Neuronal stem cell (in vitro differentiated cells): ENCODE measurements around the gene SMPD3.

Source experiments
- DNase-seq: peaks from one replicate; pipeline ENCODE4 v3.0.0-alpha.2; 2013; ENCODE audit warnings: low spot score
- H2AFZ ChIP-seq: one replicate; pipeline ENCODE4 v1.6.1; 2013; ENCODE audit warnings: mild to moderate bottlenecking, low read length, inconsistent platforms
- H2AK5ac ChIP-seq: 2 replicates; pipeline ENCODE4 v1.6.1; 2013; ENCODE audit warnings: low read depth, mild to moderate bottlenecking, inconsistent platforms, low read length, moderate library complexity, mixed read lengths
- H2BK120ac ChIP-seq: 2 replicates; pipeline ENCODE4 v1.6.1; 2013; ENCODE audit warnings: low read depth, mild to moderate bottlenecking, inconsistent platforms, low read length, moderate library complexity, mixed read lengths
- H2BK12ac ChIP-seq: one replicate; pipeline ENCODE4 v1.6.1; 2013; ENCODE audit warnings: low read length, inconsistent platforms
- H2BK15ac ChIP-seq: 2 replicates; pipeline ENCODE4 v1.6.1; 2013; ENCODE audit warnings: mild to moderate bottlenecking, low read length, inconsistent platforms, mixed read lengths
- H2BK5ac ChIP-seq: one replicate; pipeline ENCODE4 v1.6.1; 2013; ENCODE audit warnings: inconsistent platforms, mild to moderate bottlenecking, low read length, moderate library complexity
- H3K14ac ChIP-seq: one replicate; pipeline ENCODE4 v1.6.1; 2013; ENCODE audit warnings: low read length, inconsistent platforms
- H3K18ac ChIP-seq: 2 replicates; pipeline ENCODE4 v1.6.1; 2013; ENCODE audit warnings: low read length, inconsistent platforms
- H3K23ac ChIP-seq: 2 replicates; pipeline ENCODE4 v1.6.1; 2013; ENCODE audit warnings: low read depth, mild to moderate bottlenecking, mixed read lengths, low read length, inconsistent platforms; ENCODE audit not compliant: poor library complexity
- H3K27ac ChIP-seq: replicated peaks from 3 replicates; pipeline ENCODE4 v1.5.1; 2013; ENCODE audit warnings: low read length, inconsistent platforms
- H3K27me3 ChIP-seq, 3 experiments: 2 replicates each; pipeline ENCODE4 v1.6.1; 2013; ENCODE audit warnings: low read length in 3 of 3, mild to moderate bottlenecking in 2 of 3, inconsistent platforms in 1 of 3, low read depth in 1 of 3, mixed read lengths in 1 of 3, moderate library complexity in 1 of 3; ENCODE audit not compliant: control insufficient read depth in 3 of 3, insufficient read depth in 3 of 3
- H3K36me3 ChIP-seq, 2 donors: replicated peaks in 1 of 2; 2 replicates each; pipeline ENCODE4 v1.6.1; 2013; ENCODE audit warnings: low read length in 2 of 2; ENCODE audit not compliant: control insufficient read depth in 2 of 2, insufficient read depth in 2 of 2
- H3K4ac ChIP-seq: 2 replicates; pipeline ENCODE4 v1.6.1; 2013; ENCODE audit warnings: inconsistent platforms, mild to moderate bottlenecking, low read length, moderate library complexity
- H3K4me1 ChIP-seq, 2 donors: 1 replicate in 1 of 2; 2 replicates in 1 of 2; pipeline ENCODE4 v1.6.1; 2013; ENCODE audit warnings: low read length in 2 of 2, low read depth in 1 of 2; ENCODE audit not compliant: control insufficient read depth in 2 of 2, insufficient read depth in 1 of 2
- H3K4me2 ChIP-seq: one replicate; pipeline ENCODE4 v1.6.1; 2013; ENCODE audit warnings: mild to moderate bottlenecking, low read length, inconsistent platforms; ENCODE audit not compliant: insufficient read depth, poor library complexity, severe bottlenecking
- H3K4me3 ChIP-seq, 2 donors: 2 replicates each; pipeline ENCODE4 v1.5.1; 2013; ENCODE audit warnings: low read length in 2 of 2, mild to moderate bottlenecking in 2 of 2, inconsistent platforms in 1 of 2, moderate library complexity in 1 of 2
- H3K79me1 ChIP-seq: one replicate; pipeline ENCODE4 v1.6.1; 2013; ENCODE audit warnings: low read depth, mild to moderate bottlenecking, inconsistent platforms, low read length, moderate library complexity
- H3K9ac ChIP-seq: one replicate; pipeline ENCODE4 v1.6.1; 2013; ENCODE audit warnings: mild to moderate bottlenecking, low read depth, low read length, inconsistent platforms; ENCODE audit not compliant: poor library complexity
- H3K9me3 ChIP-seq, 2 donors: replicated peaks in 1 of 2; 2 replicates each; pipeline versions ENCODE3 to v1.6.1; 2013; ENCODE audit warnings: low read length in 2 of 2, mild to moderate bottlenecking in 2 of 2, inconsistent platforms in 1 of 2, low read depth in 1 of 2, mixed read lengths in 1 of 2, moderate library complexity in 1 of 2; ENCODE audit not compliant: control insufficient read depth in 2 of 2, insufficient read depth in 1 of 2
- H4K8ac ChIP-seq: one replicate; pipeline ENCODE4 v1.6.1; 2013; ENCODE audit warnings: low read depth, mild to moderate bottlenecking, inconsistent platforms, low read length, moderate library complexity
- H4K91ac ChIP-seq: one replicate; pipeline ENCODE4 v1.6.1; 2013; ENCODE audit warnings: low read length, low read depth, mild to moderate bottlenecking, inconsistent platforms; ENCODE audit not compliant: poor library complexity
- WGBS, 2 donors: extraction: QIAGEN DNeasy Blood & Tissue Kit; methylation state at CpG; one replicate each; pipeline ENCODE4 v1.1.7; 2013; ENCODE audit warnings: missing lambda C conversion rate in 2 of 2, mixed read lengths in 1 of 2; ENCODE audit not compliant: insufficient read length in 2 of 2, insufficient replicate concordance in 1 of 2; ENCODE audit errors: extremely low coverage in 2 of 2; 5-methylcytosine and 5-hydroxymethylcytosine counted together

SMPD3 gene

DNA sequence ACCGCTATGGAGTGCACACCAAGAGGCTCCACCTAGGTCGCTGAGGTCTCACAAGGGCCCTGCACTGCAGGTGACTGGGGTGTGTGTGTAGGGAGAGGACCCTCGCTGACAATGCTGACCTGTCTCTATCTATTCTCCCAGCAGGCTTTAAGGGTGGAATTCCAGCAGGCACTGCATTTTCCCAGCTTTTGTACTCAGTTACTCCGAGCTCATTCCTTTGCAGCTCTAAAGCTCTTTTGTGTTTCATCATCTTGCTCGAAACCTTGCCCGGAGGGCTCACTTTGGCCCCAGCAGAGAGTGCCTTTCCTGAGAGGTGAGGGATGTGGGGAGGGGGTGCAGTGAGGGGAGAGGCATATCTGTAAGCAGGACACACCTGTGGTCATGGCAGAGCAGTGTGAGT is 39.3 kb downstream of the SMPD3 start:
- Histone ChIP-seq H3K36me3 (no peaks in the 10 kb centered on the region), H3K18ac (peak overlapping the region; percentile 27), H4K8ac (no peak overlapping the region), H3K9me3 (no peaks in the 10 kb centered on the region), H2BK12ac (no peak overlapping the region), H2AK5ac (no peak overlapping the region), H2BK5ac (no peak overlapping the region), H2BK15ac (no peak overlapping the region), H3K14ac (no peak overlapping the region), H3K79me1 (no peaks in the 10 kb centered on the region), H3K4me3 (no peak overlapping the region), H2BK120ac (no peak overlapping the region), H3K9ac (no peak overlapping the region), H4K91ac (no peak overlapping the region), H3K4me1 (peaks cover 6 to 16% of the 10 kb centered on the region in 2 donors), H3K27ac (peak overlapping the region; percentile 5), H3K27me3 (peaks cover 0 to 26% (median 0%) of the 10 kb centered on the region in 3 experiments), H3K23ac (no peak overlapping the region), H3K4me2 (no peak overlapping the region), H3K4ac (no peak overlapping the region), H2AFZ (no peak overlapping the region)
- WGBS, 2 donors: no CpG with 5 or more reads among the region's 6 CpGs
- DNase-seq: peak; percentile 23

- Histone ChIP-seq H4K8ac (no peak overlapping the region), H2BK12ac (no peak overlapping the region), H3K36me3 (no peaks in the 10 kb centered on the region), H3K9me3 (no peaks in the 10 kb centered on the region), H3K27me3 (peaks cover 0 to 22% (median 0%) of the 10 kb centered on the region in 3 experiments), H2AFZ (no peak overlapping the region), H3K79me1 (no peaks in the 10 kb centered on the region), H2AK5ac (no peak overlapping the region), H3K18ac (no peak overlapping the region), H3K9ac (no peak overlapping the region), H3K4me1 (peaks cover 6 to 17% of the 10 kb centered on the region in 2 donors), H3K4me2 (no peak overlapping the region), H3K14ac (no peak overlapping the region), H2BK5ac (no peak overlapping the region), H3K27ac (peak overlapping the region; percentile 5), H2BK15ac (no peak overlapping the region), H2BK120ac (no peak overlapping the region), H3K4me3 (no peak overlapping the region), H4K91ac (no peak overlapping the region), H3K23ac (no peak overlapping the region), H3K4ac (no peak overlapping the region)
- no peak for DNase-seq
- no CpG with 5 or more reads among the region's 1 CpG for WGBS, 2 donors
Measured at GRCh38 chr16:68408428-68408827, 39.9 kb downstream of the SMPD3 start.

DNA sequence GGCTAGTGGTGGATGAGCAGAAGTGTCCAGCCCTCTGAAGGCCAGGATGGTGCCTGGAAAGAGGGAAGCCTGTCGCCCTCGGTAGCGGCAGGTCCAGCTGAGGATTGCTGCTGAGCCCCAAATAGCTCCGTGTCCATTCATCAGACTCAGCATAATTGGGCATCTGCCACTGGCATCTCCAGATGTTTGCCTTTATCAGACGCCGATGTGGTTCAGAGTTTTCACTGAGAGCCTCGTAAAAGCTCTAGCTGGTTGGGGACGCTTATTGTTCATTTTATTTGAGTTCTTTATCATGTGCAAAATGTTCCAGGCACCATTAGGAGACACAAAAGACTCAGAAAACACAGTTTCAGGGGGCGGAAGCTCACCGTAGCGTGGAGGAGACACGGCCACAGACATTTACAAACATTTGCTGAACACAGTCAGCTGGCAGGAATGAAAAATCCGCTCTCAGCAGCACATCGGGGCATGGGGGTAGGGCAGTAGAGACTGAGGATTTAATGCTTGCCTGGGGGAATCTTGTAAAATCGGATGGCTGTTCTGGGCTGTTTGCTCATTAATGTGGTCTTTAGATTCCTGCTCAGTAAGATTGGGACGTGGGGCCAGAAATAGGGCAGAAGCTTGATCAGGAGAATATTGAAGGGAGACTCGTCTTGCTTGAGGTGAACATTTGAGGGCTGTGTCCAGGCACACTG is 41.7 kb downstream of the SMPD3 start:
- peaks cover 6 to 17% of the 10 kb centered on the region in 2 donors for H3K4me1 ChIP-seq
- peak overlapping the region; percentile 56 for H3K18ac ChIP-seq
- WGBS, 2 donors: no CpG with 5 or more reads among the region's 17 CpGs
- H2BK120ac ChIP-seq: no peak overlapping the region
- no peak overlapping the region for H3K14ac ChIP-seq
- peak overlapping the region; percentile 64 for H2BK12ac ChIP-seq
- no peak overlapping the region for H4K91ac ChIP-seq
- no peak overlapping the region for H3K9ac ChIP-seq
- no peak overlapping the region for H2BK15ac ChIP-seq
- H2AFZ ChIP-seq: peak overlapping the region; percentile 33
- no peaks in the 10 kb centered on the region for H3K9me3 ChIP-seq
- H3K4ac ChIP-seq: no peak overlapping the region
- H3K4me3 ChIP-seq: no peak overlapping the region
- peaks cover 0 to 14% (median 0%) of the 10 kb centered on the region in 3 experiments for H3K27me3 ChIP-seq
- H2AK5ac ChIP-seq: no peak overlapping the region
- no peaks in the 10 kb centered on the region for H3K36me3 ChIP-seq
- DNase-seq: no peak
- no peak overlapping the region for H3K27ac ChIP-seq
- H4K8ac ChIP-seq: no peak overlapping the region
- H2BK5ac ChIP-seq: no peak overlapping the region
- H3K23ac ChIP-seq: no peak overlapping the region
- H3K4me2 ChIP-seq: no peak overlapping the region
- H3K79me1 ChIP-seq: no peaks in the 10 kb centered on the region

- DNase-seq: no peak
- Histone ChIP-seq H3K9ac (no peak overlapping the region), H4K91ac (no peak overlapping the region), H3K4me2 (no peak overlapping the region), H3K4me3 (no peak overlapping the region), H2BK5ac (no peak overlapping the region), H3K27me3 (peaks cover 0 to 23% (median 0%) of the 10 kb centered on the region in 3 experiments), H3K18ac (no peak overlapping the region), H3K14ac (no peak overlapping the region), H3K4ac (no peak overlapping the region), H2AK5ac (no peak overlapping the region), H3K27ac (no peak overlapping the region), H3K79me1 (no peaks in the 10 kb centered on the region), H2BK12ac (no peak overlapping the region), H2BK120ac (no peak overlapping the region), H2AFZ (no peak overlapping the region), H4K8ac (no peak overlapping the region), H2BK15ac (no peak overlapping the region), H3K36me3 (no peaks in the 10 kb centered on the region), H3K23ac (no peak overlapping the region), H3K9me3 (no peaks in the 10 kb centered on the region), H3K4me1 (peaks cover 6 to 17% of the 10 kb centered on the region in 2 donors)
- WGBS, 2 donors: no CpG with 5 or more reads among the region's 8 CpGs
Measured at GRCh38 chr16:68404736-68405345, 43.5 kb downstream of the SMPD3 start.
